HS-27A (cell line): Measurements from ENCODE around the gene BTBD9.
"Not testable (repeated sequence)": the region's sequence is repeated elsewhere in the genome, so short reads cannot be mapped to it uniquely, and the experiment has no call there.

Experiments
- DNase-seq: peaks from one replicate; pipeline ENCODE4 v3.0.0-alpha.2; 2012; ENCODE audit warnings: low read depth, missing footprints

BTBD9 gene

DNA sequence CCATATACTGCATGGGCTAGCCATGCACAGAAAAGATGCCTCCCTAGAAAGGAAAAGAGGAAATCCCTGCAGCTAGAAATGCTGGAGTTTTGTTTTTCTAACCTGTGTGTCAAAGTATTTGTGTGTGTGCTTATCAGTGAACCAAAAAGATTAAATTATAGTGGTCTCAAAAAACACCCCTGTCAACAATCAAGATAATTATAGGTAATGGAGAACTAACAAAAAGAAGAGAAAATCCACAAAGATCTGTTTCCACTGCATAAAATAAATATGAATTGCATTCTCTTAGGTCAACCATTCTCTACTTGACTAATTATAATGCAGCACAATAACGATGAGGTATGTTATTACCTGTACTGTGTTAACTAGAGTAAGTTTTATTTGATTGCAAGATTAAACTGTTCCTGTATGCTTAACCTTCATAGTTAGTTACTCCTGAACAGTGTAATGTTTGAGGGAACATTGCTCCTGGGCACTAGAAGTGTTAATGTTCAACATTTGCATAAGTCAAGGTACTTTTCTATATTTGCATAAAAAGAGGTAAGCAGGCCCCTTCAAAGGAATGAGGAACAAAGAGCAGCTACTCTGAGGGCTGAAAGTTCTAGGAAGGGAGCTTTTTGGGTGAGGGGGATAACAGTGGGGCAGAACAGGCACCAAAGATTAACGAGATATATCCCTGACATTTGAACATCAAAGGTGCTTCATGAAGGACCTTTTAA, 212.1 kb downstream of the BTBD9 start:
- no peak for DNase-seq

- not testable (repeated sequence) for DNase-seq
Observed at GRCh38 chr6:38425788-38426488, 213.8 kb downstream of the BTBD9 start.

GRCh38 chr6:38423746-38424145, 216.0 kb downstream of the BTBD9 start:
- DNase-seq, result no peak

- no peak for DNase-seq
Observed at GRCh38 chr6:38420207-38420606, 219.5 kb downstream of the BTBD9 start.

DNA sequence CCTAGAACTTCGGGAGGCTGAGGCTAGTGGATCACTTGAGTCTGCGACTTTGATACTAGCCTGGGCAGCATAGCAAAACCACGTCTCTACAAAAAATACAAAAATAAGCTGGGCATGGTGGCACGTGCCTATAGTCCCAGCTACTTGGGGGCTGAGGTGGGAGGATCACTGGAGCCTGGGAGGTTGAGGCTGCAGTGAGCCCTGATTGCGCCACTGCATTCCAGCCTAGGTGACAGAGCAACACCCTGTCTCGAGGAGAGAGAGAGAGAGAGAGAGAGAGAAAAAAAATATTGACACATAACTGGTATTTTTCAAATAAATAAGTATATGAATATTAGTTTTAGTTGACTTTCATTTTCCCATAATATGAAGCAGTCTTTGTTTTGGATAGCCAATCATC, 222.2 kb downstream of the BTBD9 start:
- DNase-seq, result no peak

DNA sequence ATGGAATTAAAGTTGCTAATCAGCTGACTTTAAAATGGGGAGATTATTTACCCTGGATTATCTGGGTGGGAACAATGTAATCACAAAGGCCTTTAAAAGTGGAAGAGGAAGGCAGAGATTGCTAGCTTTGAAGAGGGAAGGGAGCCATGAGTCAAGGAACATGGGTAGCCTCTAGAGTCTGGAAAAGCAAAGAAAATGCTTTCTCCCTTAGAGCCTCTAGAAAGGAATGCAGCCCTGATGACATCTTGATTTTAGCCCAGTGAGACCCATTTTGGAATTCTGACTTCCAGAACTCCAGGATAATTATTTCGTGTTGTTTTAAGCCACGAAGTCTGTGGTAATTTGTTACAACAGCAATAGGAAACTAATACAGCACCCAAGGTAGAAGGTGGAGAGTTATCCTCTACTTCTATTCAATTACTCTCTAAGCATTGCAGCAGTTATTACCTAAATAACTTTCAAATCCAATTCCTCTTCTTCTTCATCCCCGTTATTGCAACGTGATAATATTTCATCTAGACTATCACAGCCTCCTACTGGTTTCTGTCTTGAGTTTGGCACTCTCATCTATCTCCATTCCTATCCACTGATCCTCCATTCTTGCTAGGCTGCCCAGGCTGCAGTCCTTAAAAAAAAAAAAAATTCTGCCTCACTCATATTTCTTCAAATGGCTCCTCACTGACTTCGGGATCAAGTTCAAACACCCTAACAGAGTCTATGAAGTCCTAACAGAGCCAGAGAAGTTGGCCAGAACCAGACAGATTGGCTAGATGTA, 224.3 kb downstream of the BTBD9 start:
- no peak for DNase-seq

GRCh38 chr6:38413102-38413800, 226.5 kb downstream of the BTBD9 start:
- no peak for DNase-seq

- DNase-seq, result no peak
Observed at GRCh38 chr6:38407192-38407591, 232.5 kb downstream of the BTBD9 start.

DNA sequence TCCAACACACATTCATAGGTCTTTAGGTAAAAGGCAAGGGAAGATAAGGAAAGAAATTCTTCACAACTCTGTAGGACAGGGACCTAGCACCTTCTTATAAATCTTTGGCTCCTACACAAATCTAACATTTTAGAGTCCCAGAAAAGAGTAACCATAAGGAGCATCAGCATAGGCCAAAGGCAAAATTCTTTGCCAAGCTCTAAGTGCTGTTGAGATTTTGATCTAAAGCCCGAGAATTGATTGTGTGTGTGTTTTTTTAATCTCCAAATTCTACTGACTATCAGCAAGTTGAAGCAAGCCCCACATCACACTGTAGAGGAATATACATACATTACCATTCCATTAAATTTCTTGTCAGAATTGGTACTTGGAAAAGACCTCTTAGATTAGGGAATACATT, 233.6 kb downstream of the BTBD9 start:
- DNase-seq, result no peak

- DNase-seq, result no peak
Observed at GRCh38 chr6:38404900-38405556, 234.7 kb downstream of the BTBD9 start.

DNA sequence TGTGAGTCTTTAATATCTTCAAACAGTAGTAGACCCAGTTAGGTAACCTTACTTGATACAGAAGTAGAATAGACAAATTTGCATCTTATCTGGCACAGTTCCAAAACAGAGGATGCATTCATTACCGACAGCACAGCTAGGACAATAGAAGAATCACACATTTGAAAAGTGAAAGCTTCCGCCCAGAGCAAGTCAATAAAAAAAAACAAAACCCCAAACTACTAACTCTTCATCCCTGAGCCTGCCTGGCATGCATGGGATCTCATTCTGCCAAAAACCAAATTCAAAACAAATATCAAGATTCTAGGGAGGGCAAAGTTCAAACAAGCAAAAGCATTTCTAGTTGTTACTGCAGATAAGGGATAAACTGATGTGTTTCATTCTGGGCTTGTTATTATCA, 235.4 kb downstream of the BTBD9 start:
- DNase-seq, result no peak

DNA sequence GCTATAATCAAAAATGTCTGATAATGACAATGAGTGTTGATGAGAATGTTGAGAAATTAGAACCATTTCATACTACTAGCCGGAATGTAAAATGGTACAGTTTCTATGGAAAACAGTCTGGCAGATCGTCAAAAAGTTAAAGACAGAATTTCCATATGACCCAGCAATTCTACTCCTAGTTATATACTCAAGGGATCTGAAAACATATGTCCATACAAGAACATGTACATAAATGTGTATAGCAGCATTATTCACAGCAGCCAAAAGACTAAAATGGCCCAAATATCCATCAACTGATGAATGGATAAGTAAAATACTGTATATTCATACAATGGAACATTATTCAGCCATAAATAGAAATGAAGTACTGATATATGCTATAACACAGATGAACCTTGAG, 236.2 kb downstream of the BTBD9 start:
- no peak for DNase-seq

DNA sequence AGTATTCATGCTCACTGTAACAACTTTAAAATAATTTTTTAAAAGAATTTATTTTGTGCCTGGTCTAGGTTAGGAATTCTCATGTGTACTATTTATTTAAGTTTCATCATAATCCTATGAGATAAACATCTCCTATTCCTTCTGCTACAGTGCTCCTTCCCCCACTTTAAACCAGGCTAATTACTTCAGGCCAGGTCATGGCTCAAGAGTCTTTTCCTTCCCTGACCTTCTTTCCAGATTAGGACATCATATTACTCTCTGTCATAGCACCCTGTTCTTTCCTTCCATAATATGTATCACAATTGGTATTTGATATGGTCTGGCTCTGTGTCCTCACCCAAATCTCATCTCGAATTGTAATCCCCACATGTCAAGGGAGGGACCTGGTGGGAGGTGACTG, 239.0 kb downstream of the BTBD9 start:
- no peak for DNase-seq

DNA sequence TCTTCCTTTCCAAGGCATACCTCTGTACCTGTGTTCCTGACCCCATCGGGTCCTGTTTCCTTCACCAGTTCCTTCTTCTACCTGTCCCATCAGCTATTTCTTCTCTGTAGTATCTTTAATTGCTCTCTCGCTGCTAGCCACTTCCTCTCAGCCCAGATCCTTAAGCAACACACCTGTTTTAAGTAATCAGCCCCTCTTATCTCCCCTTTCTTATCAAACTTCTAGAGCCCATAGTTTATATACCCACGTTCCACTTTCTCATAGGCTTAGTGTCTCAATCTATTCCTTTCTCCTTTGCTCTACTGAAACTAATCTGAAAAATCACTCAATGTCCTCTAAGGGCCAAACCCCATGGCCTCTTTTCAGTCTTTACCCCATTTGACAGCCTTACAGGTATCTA, 239.6 kb downstream of the BTBD9 start:
- no peak for DNase-seq

DNA sequence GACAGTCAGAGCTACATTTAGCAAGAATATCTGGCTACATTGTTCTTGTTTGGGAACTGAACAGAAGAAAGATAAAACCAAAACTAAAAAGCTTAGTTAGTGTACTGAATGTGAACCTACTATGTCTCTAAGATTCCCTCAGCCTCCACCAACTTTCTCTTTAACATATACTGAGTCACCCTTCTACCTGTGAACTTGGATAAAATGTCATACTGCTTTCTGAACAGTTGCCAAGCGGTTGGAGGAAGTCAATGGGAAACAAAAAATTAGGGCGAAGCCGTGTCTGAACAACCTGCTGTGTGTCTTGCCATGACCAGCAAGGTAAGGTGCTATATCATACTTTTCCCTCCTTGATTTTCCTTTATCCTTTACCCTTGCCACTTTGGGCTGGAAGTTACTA, 243.5 kb downstream of the BTBD9 start:
- DNase-seq, result no peak

DNA sequence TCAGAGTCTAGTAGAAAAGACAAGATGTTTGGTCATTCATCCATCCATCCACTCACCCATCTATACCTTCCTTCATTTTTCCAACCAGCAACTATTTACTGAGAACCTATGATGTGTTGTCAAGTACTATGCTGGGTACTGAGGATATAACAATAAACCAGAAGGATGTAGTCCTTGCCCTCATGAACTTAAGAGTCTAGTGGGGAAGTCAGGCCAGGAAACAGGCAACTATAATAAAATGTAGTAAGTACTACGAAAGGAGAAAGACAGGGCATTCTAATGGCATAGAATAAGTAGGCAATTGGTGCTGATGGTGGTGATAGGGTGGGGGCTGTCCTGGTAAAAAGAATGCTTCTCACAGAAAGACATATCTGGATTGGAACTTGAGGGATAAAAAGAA, 245.7 kb downstream of the BTBD9 start:
- DNase-seq, result no peak

DNA sequence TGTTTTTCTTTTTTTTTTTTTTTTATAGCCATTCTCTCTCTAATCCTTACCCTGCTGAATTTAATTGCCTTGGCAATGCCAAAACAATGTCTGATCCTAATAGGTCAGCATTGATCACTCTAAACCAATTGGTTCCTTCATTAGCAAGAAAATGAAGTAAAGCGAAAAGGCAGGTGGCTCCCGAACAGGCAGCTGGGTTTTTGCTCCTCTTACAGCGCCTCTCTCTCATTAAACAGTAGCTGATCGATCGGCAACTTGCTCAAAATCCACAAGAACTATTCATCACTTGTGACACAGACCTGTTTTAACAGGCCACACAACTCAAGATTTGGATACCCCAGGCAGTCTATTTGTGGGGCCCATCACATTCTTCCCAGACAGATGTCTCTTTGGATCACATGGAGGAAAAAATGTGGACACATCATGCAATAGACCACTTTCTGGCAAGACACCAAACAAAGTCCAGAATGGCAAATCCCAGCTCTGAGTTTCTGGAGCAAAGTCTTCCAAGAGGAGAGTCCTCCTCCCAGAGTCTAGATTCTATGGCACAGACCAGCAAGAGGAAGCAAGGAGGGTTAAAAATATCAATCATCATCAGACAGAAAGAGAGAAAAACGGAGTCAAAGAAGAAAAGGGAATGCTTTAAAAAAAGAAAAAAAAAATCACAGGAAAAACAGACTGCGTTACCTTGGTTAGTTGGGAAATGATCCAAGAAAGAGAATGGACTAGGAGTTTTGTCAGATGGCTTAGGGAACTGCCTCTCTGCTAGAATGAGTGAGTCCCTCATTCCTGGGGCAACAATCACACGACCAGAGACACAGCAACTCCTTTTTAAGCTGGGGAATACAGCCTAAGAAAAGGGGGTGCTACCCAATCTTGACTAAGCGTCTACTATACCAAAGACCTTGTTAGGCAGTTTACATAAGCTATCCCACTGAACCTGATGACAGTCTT, 247.8 kb downstream of the BTBD9 start:
- no peak for DNase-seq

DNA sequence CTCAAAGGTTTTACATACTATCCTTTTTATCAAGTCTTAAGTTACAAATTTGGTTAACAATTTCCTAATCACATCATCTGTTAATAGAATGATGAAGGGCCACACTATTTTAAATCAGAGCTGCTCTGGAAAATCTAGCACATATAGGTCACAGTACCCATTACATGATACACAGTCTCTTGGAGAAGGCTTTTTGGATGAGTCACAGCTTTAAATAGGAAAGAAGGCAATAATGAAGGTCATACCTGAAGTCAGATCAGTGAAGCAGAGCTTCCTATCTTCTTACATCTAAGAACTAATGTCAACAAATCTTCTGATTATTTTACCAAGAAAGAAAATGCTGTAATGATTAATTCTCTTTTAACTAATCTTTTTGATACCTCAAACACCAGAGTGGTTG, 248.5 kb downstream of the BTBD9 start:
- no peak for DNase-seq

- no peak for DNase-seq
Observed at GRCh38 chr6:38389875-38390274, 249.9 kb downstream of the BTBD9 start.

DNA sequence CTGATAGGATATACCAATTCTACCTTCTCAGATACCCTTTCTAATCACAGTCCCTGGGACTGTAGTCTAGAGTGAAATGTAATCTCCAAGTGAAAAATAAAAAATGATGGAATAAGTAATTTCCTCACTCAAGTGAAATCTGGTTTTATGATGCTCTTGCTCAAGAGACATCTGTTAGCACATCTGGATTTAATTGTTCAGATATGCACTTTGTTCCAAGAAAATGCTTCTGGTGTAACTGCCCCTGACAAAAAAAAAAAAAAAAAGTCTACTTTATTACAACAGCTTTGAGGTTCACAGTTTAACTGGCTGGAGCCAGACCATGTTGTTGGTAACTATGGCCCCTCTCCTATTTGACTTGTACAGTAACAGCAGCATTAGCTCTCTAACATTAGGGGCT, 251.8 kb downstream of the BTBD9 start:
- DNase-seq, result no peak

DNA sequence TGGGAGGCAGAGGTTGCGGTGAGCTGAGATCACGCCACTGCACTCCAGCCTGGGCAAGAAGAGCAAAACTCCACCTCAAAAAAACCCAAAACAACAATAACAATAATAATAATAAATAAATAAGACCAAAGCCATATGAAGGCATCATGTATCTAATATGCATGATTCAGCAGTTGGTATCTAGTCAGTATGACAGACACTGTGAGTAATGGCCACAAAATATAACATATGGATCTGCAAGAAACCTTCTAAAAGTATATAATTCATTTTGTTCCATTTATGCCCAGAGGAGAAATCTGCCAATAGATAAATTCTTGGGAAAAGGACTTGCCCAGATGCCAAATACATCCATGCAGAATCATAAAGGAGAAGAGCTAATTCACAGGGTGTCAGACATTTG, 252.3 kb downstream of the BTBD9 start:
- DNase-seq, result no peak
